Peyer's patch (tissue), 4 donors: ENCODE results near the gene SESN2. TPM values are rescaled to one million over a fixed set of nuclear protein-coding genes. Genes with fewer than 3 reads are reported as not detected.

Experiments used
- DNase-seq, 3 donors: peaks; one replicate each; pipeline ENCODE4 v3.0.0-alpha.2; 2017 to 2019
- H3K27ac ChIP-seq, 4 donors: fragments of 200-600 bp; sonication (generic); one replicate each; pipeline ENCODE4 v1.5.1; 2016 to 2019
- H3K27me3 ChIP-seq, 2 donors: fragments of 200-600 bp; sonication (generic); one replicate each; pipeline ENCODE4 v1.5.1; 2019
- H3K36me3 ChIP-seq, 3 donors: fragments of 200-600 bp; sonication (generic); one replicate each; pipeline ENCODE4 v1.5.1; 2016 to 2019
- H3K4me1 ChIP-seq, 4 donors: fragments of 200-600 bp; sonication (generic); one replicate each; pipeline ENCODE4 v1.5.1; 2016 to 2019
- H3K4me3 ChIP-seq, 4 donors: fragments of 200-600 bp; sonication (generic); 1 replicate in 3 of 4; 2 replicates in 1 of 4; pipeline ENCODE4 v1.5.1; 2016 to 2019; ENCODE audit warnings: mild to moderate bottlenecking in 1 of 4
- H3K9me3 ChIP-seq, 4 donors: fragments of 200-600 bp; sonication (generic); one replicate each; pipeline ENCODE4 v1.5.1; 2016 to 2019; ENCODE audit warnings: mild to moderate bottlenecking in 1 of 4
- CTCF ChIP-seq, 6 experiments: fragments of 450-650 bp in 4 of 6; fragments of 200-600 bp in 2 of 6; sonication (generic) in 1 of 6; IDR thresholded peaks; one replicate each; pipeline ENCODE4 v1.5.1; 2017 to 2019; ENCODE audit warnings: antibody characterized with exemption in 6 of 6, mild to moderate bottlenecking in 3 of 6, moderate library complexity in 1 of 6
- POLR2A ChIP-seq, 2 donors: fragments of 450-650 bp; IDR thresholded peaks; one replicate each; pipeline ENCODE4 v1.5.1; 2017; ENCODE audit warnings: antibody characterized with exemption in 2 of 2, mild to moderate bottlenecking in 2 of 2, moderate library complexity in 2 of 2
- total RNA-seq, 4 donors: library from RNA; depleted of rRNA; stranded (reverse); fragments of >200 nt; gene quantifications; one replicate each; pipeline ENCODE4 v1.1.0, GENCODE V29; 2016

SESN2 gene
- total RNA-seq, 4 donors from 2014 or later = 4.1 to 33.8 (median 26.1) TPM

GRCh38 chr1:28313702-28314546 lies 54.6 kb downstream of the SESN2 start:
- TF ChIP-seq CTCF (IDR thresholded peaks at IDR 0.05) = no peak
- TF ChIP-seq POLR2A (IDR thresholded peaks at IDR 0.05) = no peak
- Histone ChIP-seq H3K4me1 (no peaks in the 10 kb centered on the region), H3K27me3 (no peaks in the 10 kb centered on the region), H3K36me3 (no peaks in the 10 kb centered on the region), H3K9me3 (no peaks in the 10 kb centered on the region), H3K27ac (peak overlapping the region in 2 of 4 donors; percentile 5 to 35), H3K4me3 (no peak overlapping the region)
- peak in 2 of 3 donors; percentile 67 to 82 for DNase-seq

- no peak for DNase-seq
- TF ChIP-seq CTCF (IDR thresholded peaks at IDR 0.05) (no peak), POLR2A (IDR thresholded peaks at IDR 0.05) (no peak)
- peak overlapping the region in 1 of 4 donors; percentile 5 for H3K27ac ChIP-seq
- H3K9me3 ChIP-seq = no peaks in the 10 kb centered on the region
- H3K27me3 ChIP-seq = no peaks in the 10 kb centered on the region
- no peaks in the 10 kb centered on the region for H3K36me3 ChIP-seq
- H3K4me1 ChIP-seq = no peaks in the 10 kb centered on the region
- no peak overlapping the region for H3K4me3 ChIP-seq
These were observed 55.2 kb downstream of the SESN2 start for GRCh38 chr1:28314547-28314941.

- DNase-seq = no peak
- Histone ChIP-seq H3K4me3 (no peak overlapping the region), H3K36me3 (no peaks in the 10 kb centered on the region), H3K4me1 (no peaks in the 10 kb centered on the region), H3K27me3 (no peaks in the 10 kb centered on the region), H3K9me3 (no peaks in the 10 kb centered on the region), H3K27ac (no peak overlapping the region)
- TF ChIP-seq CTCF (IDR thresholded peaks at IDR 0.05) = no peak
- no peak for TF ChIP-seq POLR2A (IDR thresholded peaks at IDR 0.05)
These were observed 57.7 kb downstream of the SESN2 start for GRCh38 chr1:28317014-28317413.

GRCh38 chr1:28322194-28322593 lies 62.9 kb downstream of the SESN2 start:
- Histone ChIP-seq H3K27ac (peak overlapping the region in 2 of 4 donors; percentile 35 to 76), H3K36me3 (no peaks in the 10 kb centered on the region), H3K27me3 (no peaks in the 10 kb centered on the region), H3K9me3 (no peaks in the 10 kb centered on the region), H3K4me3 (no peak overlapping the region), H3K4me1 (peaks cover 0 to 18% (median 2%) of the 10 kb centered on the region in 4 donors)
- DNase-seq = peak in 2 of 3 donors; percentile 58 to 81
- TF ChIP-seq CTCF (IDR thresholded peaks at IDR 0.05) = no peak
- no peak for TF ChIP-seq POLR2A (IDR thresholded peaks at IDR 0.05)

GRCh38 chr1:28323720-28324119 lies 64.4 kb downstream of the SESN2 start:
- Histone ChIP-seq H3K4me1 (peaks cover 0 to 30% (median 7%) of the 10 kb centered on the region in 4 donors), H3K9me3 (no peaks in the 10 kb centered on the region), H3K27ac (peak overlapping the region in 3 of 4 donors; percentile 34 to 76 (median 35)), H3K4me3 (no peak overlapping the region), H3K36me3 (no peaks in the 10 kb centered on the region), H3K27me3 (no peaks in the 10 kb centered on the region)
- DNase-seq = peak in 1 of 3 donors; percentile 19
- TF ChIP-seq POLR2A (IDR thresholded peaks at IDR 0.05) = no peak
- no peak for TF ChIP-seq CTCF (IDR thresholded peaks at IDR 0.05)
